K562 (cell line): ENCODE results near the gene EIF2S3. TPM values are rescaled to one million over a fixed set of nuclear protein-coding genes. Genes with fewer than 3 reads are reported as not detected.

ENCODE experiments used
- BCL6 ChIP-seq: fragments of 250-450 bp; sonication (Bioruptor Pico); IDR thresholded peaks from 2 replicates; pipeline ENCODE4 v1.4.0; 2020
- BRF1 ChIP-seq: IDR thresholded peaks from 3 replicates; pipeline ENCODE4 v1.6.1; 2011; ENCODE audit warnings: borderline replicate concordance, mild to moderate bottlenecking; ENCODE audit not compliant: insufficient read length; ENCODE audit errors: extremely low read depth
- CBFB ChIP-seq: sonication (generic); formaldehyde crosslinking; IDR thresholded peaks from 2 replicates; pipeline ENCODE4 v1.4.0; 2020; ENCODE audit warnings: mild to moderate bottlenecking, missing genetic modification reagents
- CBX3 ChIP-seq, 2 experiments: IDR thresholded peaks; 1 replicate in 1 of 2; 2 replicates in 1 of 2; pipeline ENCODE4 v1.6.1; 2012; ENCODE audit warnings: inconsistent platforms in 2 of 2, low read length in 2 of 2, borderline replicate concordance in 1 of 2, control low read depth in 1 of 2
- CBX8 ChIP-seq: fragments of 200-600 bp; sonication (generic); IDR thresholded peaks from 2 replicates; pipeline ENCODE4 v1.6.1; 2012; ENCODE audit warnings: borderline replicate concordance, mixed run types, low read depth, mild to moderate bottlenecking, moderate library complexity, mixed read lengths, low read length, control low read depth, inconsistent platforms; ENCODE audit not compliant: poor library complexity, severe bottlenecking; ENCODE audit errors: extremely low read depth
- CREB3L1 ChIP-seq: fragments of 450-650 bp; IDR thresholded peaks from 2 replicates; pipeline ENCODE4 v1.6.1; 2014; ENCODE audit warnings: low read depth, mild to moderate bottlenecking, moderate library complexity, borderline replicate concordance
- DEAF1 ChIP-seq: fragments of 450-650 bp; formaldehyde crosslinking; IDR thresholded peaks from 2 replicates; pipeline ENCODE4 v1.4.0; 2020; ENCODE audit warnings: mild to moderate bottlenecking, moderate library complexity
- HNRNPK ChIP-seq: fragments of 200-400 bp; formaldehyde crosslinking; IDR thresholded peaks from one replicate; pipeline ENCODE4 v1.6.1; 2018; ENCODE audit warnings: mild to moderate bottlenecking, low read depth, low read length; ENCODE audit not compliant: poor library complexity, severe bottlenecking
- L3MBTL2 ChIP-seq: fragments of 450-650 bp; IDR thresholded peaks from 2 replicates; pipeline ENCODE4 v1.6.1; 2016; ENCODE audit warnings: mild to moderate bottlenecking, moderate library complexity
- RBM17 ChIP-seq: fragments of 200-400 bp; formaldehyde crosslinking; IDR thresholded peaks from 2 replicates; pipeline ENCODE4 v1.6.1; 2017; ENCODE audit warnings: low read depth, mild to moderate bottlenecking, low read length, borderline replicate concordance
- SAFB ChIP-seq: fragments of 200-400 bp; formaldehyde crosslinking; IDR thresholded peaks from 2 replicates; pipeline ENCODE4 v1.6.1; 2017; ENCODE audit warnings: low read depth, low read length, borderline replicate concordance
- SLC30A9 ChIP-seq: fragments of 250-450 bp; sonication (Bioruptor Pico); IDR thresholded peaks from 2 replicates; pipeline ENCODE4 v1.8.0; 2022; ENCODE audit warnings: mild to moderate bottlenecking, moderate library complexity
- XRCC3 ChIP-seq: fragments of 450-650 bp; IDR thresholded peaks from 2 replicates; pipeline ENCODE4 v1.6.1; 2017; ENCODE audit warnings: mild to moderate bottlenecking, moderate library complexity
- ZBTB7A ChIP-seq: IDR thresholded peaks from 2 replicates; pipeline ENCODE4 v1.6.1; 2011; ENCODE audit warnings: low read depth, mild to moderate bottlenecking, low read length, moderate library complexity, borderline replicate concordance; ENCODE audit not compliant: control insufficient read depth
- ZNF184 ChIP-seq: sonication (generic); formaldehyde crosslinking; IDR thresholded peaks from 2 replicates; pipeline ENCODE4 v1.5.0; 2020; ENCODE audit warnings: missing genetic modification reagents
- ZNF24 ChIP-seq: fragments of 450-650 bp; IDR thresholded peaks from 2 replicates; pipeline ENCODE4 v1.6.1; 2016
- ZNF583 ChIP-seq: fragments of 250-450 bp; sonication (Bioruptor Pico); IDR thresholded peaks from 2 replicates; pipeline ENCODE4 v1.4.0; 2020
- ZNF592 ChIP-seq: fragments of 450-650 bp; IDR thresholded peaks from 2 replicates; pipeline ENCODE4 v1.6.1; 2017; ENCODE audit warnings: antibody characterized with exemption, mild to moderate bottlenecking
- ZNF695 ChIP-seq: fragments of 450-650 bp; formaldehyde crosslinking; IDR thresholded peaks from 2 replicates; pipeline ENCODE4 v1.4.0; 2020; ENCODE audit warnings: mild to moderate bottlenecking, moderate library complexity
- ZNF717 ChIP-seq: fragments of 250-450 bp; sonication (Bioruptor Pico); IDR thresholded peaks from 2 replicates; pipeline ENCODE4 v1.5.0; 2021
- ZNF766 ChIP-seq: fragments of 200-800 bp; sonication (Bioruptor generic); conservative IDR thresholded peaks from 2 replicates; pipeline ENCODE4 v1.6.1; 2016; ENCODE audit warnings: missing genetic modification characterization, missing compliant biosample characterization
- polyA plus RNA-seq, 8 experiments: library from polyadenylated mRNA; depleted of rRNA in 4 of 8; stranded (reverse) in 5 of 8; unstranded in 3 of 8; fragments of >200 nt; fragmentation: Nextera tagmentation in 2 of 8; fragmentation: Illumina TruSeq in 1 of 8; extraction: Ambion mirVana in 2 of 8; extraction: Trizol in 1 of 8; gene quantifications; 2 replicates each; pipeline versions ENCODE4 v1.2.1 to v1.2.3, GENCODE V29; 2011 to 2014; ENCODE audit warnings: inconsistent platforms in 1 of 8, missing spikeins in 1 of 8
- total RNA-seq, 7 experiments: library from RNA; depleted of rRNA in 6 of 7; stranded (reverse); fragments of >200 nt in 6 of 7; fragmentation: Illumina TruSeq in 2 of 7; extraction: Trizol in 2 of 7; gene quantifications; 2 replicates each; pipeline versions ENCODE4 v1.2.1 to v1.2.3, GENCODE V29; 2011 to 2021; ENCODE audit warnings: low replicate concordance in 1 of 7

Gene EIF2S3
- total and polyA plus RNA-seq, 9 of the 15 experiments (the other 6 are each of a cell fraction or from before 2014, with no cell fraction given): 148 to 439 (median 275) TPM

GRCh38 chrX:24024819-24025740, 29.7 kb upstream of the EIF2S3 start (continued):
- TF ChIP-seq SLC30A9 (CRISPR knock-in tag) (no peak), ZBTB7A (peak; percentile 90), ZNF592 (0 out of 2 replicates have a peak, but pooled peaks have one; percentile 24), DEAF1 (CRISPR knock-in tag) (no peak), HNRNPK (no peak), CBFB (no peak), CBX3 (IDR thresholded peaks at IDR 0.05; ENCODE audit: borderline replicate concordance in 1 of 2, low read length in 2 of 2) (0 out of 3 replicates have a peak, but pooled peaks of 1 of the 2 experiments have one; percentile 14), ZNF717 (CRISPR knock-in tag) (no peak), ZNF24 (no peak), L3MBTL2 (peak; percentile 62; the same call in 1 of the 2 replicates), SAFB (no peak), BRF1 (no peak), XRCC3 (no peak), ZNF695 (no peak), RBM17 (no peak), ZNF184 (CRISPR knock-in tag) (no peak), BCL6 (no peak), ZNF583 (no peak), CBX8 (no peak), CREB3L1 (no peak), ZNF766 (CRISPR knock-in tag) (no peak)
